Activated CD4-positive, alpha-beta T cell treated with anti-CD3 and anti-CD28 coated beads, Interleukin-2, amount 50 U/mL, for 1 hour (primary cell): ENCODE results near the gene ZNF90.
"Not testable (repeated sequence)": the region's sequence is repeated elsewhere in the genome, so short reads cannot be mapped to it uniquely, and the experiment has no call there.

ENCODE experiments used
- DNase-seq: peaks from one replicate; pipeline ENCODE4 v3.0.0-alpha.2; 2020

Gene ZNF90

GRCh38 chr19:20077791-20078463 is at the start of gene ZNF90:
Gene ZNF90, plus strand, starts transcription at chr19:20078000. Its CDS starts 133 bp downstream, at chr19:20078133.
- peak; percentile 77 for DNase-seq

GRCh38 chr19:20028611-20029010 is 49.2 kb upstream of the ZNF90 start:
- no peak for DNase-seq

GRCh38 chr19:20035935-20036334 is 41.9 kb upstream of the ZNF90 start:
- DNase-seq, result no peak

- DNase-seq, result peak; percentile 3
Observed at GRCh38 chr19:20038358-20039202, 39.2 kb upstream of the ZNF90 start.

GRCh38 chr19:20039203-20039723 is 38.5 kb upstream of the ZNF90 start, which contains the start of gene ZNF682:
Gene ZNF682, minus strand, starts transcription at chr19:20039505. Its CDS starts 160 bp downstream, at chr19:20039345.
- peak; percentile 94 for DNase-seq

GRCh38 chr19:20044663-20045062 is 33.1 kb upstream of the ZNF90 start:
- no peak for DNase-seq

- not testable (repeated sequence) for DNase-seq
Observed at GRCh38 chr19:20045742-20046141, 32.1 kb upstream of the ZNF90 start.

- DNase-seq, result peak; percentile 46
Observed at GRCh38 chr19:20051841-20052768, 25.7 kb upstream of the ZNF90 start.

- not testable (repeated sequence) for DNase-seq
Observed at GRCh38 chr19:20058738-20059137, 19.1 kb upstream of the ZNF90 start.

GRCh38 chr19:20060282-20060681 is 17.5 kb upstream of the ZNF90 start:
- DNase-seq, result no peak

GRCh38 chr19:20066861-20067260 is 10.9 kb upstream of the ZNF90 start:
- no peak for DNase-seq

GRCh38 chr19:20067943-20068342 is 9.9 kb upstream of the ZNF90 start:
- DNase-seq, result no peak

- DNase-seq, result not testable (repeated sequence)
Observed at GRCh38 chr19:20068559-20068958, 9.2 kb upstream of the ZNF90 start.

GRCh38 chr19:20070691-20071090 is 7.1 kb upstream of the ZNF90 start:
- DNase-seq, result no peak

GRCh38 chr19:20072936-20073335 is 4.9 kb upstream of the ZNF90 start:
- no peak for DNase-seq

- no peak for DNase-seq
Observed at GRCh38 chr19:20078581-20079031, 806 bp downstream of the ZNF90 start.

GRCh38 chr19:20079476-20079875 is 1.7 kb downstream of the ZNF90 start:
- DNase-seq, result no peak

GRCh38 chr19:20080656-20081055 is 2.9 kb downstream of the ZNF90 start:
- no peak for DNase-seq

- DNase-seq, result not testable (repeated sequence)
Observed at GRCh38 chr19:20082232-20082833, 4.5 kb downstream of the ZNF90 start.

- not testable (repeated sequence) for DNase-seq
Observed at GRCh38 chr19:20082876-20083275, 5.1 kb downstream of the ZNF90 start.

GRCh38 chr19:20102097-20102496 is 24.3 kb downstream of the ZNF90 start:
- no peak for DNase-seq
